ENCODE measurements around the gene ADCYAP1.

ADCYAP1 gene

GRCh38 chr18:933082-933481 lies 28.4 kb downstream of the ADCYAP1 start:
- Mint-ChIP-seq H3K36me3 (ENCODE audit: low read depth) (no peaks in the 10 kb centered on the region), H3K27me3 (ENCODE audit: low read depth) (no peaks in the 10 kb centered on the region), H3K27ac (no peak overlapping the region), H3K4me1 (ENCODE audit: low read depth) (no peaks in the 10 kb centered on the region), H3K4me3 (no peak overlapping the region), H3K9me3 (no peaks in the 10 kb centered on the region)

- no peaks in the 10 kb centered on the region for H3K36me3 Mint-ChIP-seq (ENCODE audit: low read depth)
- no peaks in the 10 kb centered on the region for H3K9me3 Mint-ChIP-seq
- H3K4me1 Mint-ChIP-seq (ENCODE audit: low read depth), result no peaks in the 10 kb centered on the region
- no peak overlapping the region for H3K4me3 Mint-ChIP-seq
- H3K27me3 Mint-ChIP-seq (ENCODE audit: low read depth), result peaks cover 4% of the 10 kb centered on the region
- H3K27ac Mint-ChIP-seq, result no peak overlapping the region
Measured at GRCh38 chr18:934518-935133, 30.0 kb downstream of the ADCYAP1 start.

DNA sequence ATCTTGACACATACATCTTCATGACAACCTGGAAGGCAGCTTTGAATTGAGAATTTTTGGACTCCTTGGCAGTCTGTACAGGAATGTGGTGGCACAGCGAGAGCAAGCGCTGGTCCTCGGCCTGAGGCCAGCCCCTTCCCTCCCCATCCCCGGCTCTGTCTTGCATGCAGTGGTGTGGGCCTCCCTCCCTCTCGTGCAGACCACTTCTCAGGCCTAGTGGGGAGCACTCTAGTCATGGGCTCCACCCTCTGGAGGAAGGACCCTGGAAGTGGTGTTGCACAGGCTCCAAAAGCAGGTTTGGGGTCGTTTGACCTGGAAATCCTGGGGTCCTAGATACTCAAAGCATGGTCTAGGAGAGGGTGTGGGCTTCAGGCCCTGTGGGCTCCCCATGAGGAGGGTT lies 32.3 kb downstream of the ADCYAP1 start:
- no peaks in the 10 kb centered on the region for H3K36me3 Mint-ChIP-seq (ENCODE audit: low read depth)
- H3K4me1 Mint-ChIP-seq (ENCODE audit: low read depth), result no peaks in the 10 kb centered on the region
- H3K4me3 Mint-ChIP-seq, result no peak overlapping the region
- no peak overlapping the region for H3K27ac Mint-ChIP-seq
- no peaks in the 10 kb centered on the region for H3K9me3 Mint-ChIP-seq
- peaks cover 4% of the 10 kb centered on the region for H3K27me3 Mint-ChIP-seq (ENCODE audit: low read depth)

- no peaks in the 10 kb centered on the region for H3K36me3 Mint-ChIP-seq (ENCODE audit: low read depth)
- H3K27me3 Mint-ChIP-seq (ENCODE audit: low read depth), result peaks cover 4% of the 10 kb centered on the region
- H3K27ac Mint-ChIP-seq, result no peak overlapping the region
- H3K9me3 Mint-ChIP-seq, result no peaks in the 10 kb centered on the region
- H3K4me1 Mint-ChIP-seq (ENCODE audit: low read depth), result no peaks in the 10 kb centered on the region
- no peak overlapping the region for H3K4me3 Mint-ChIP-seq
Measured at GRCh38 chr18:939166-939565, 34.5 kb downstream of the ADCYAP1 start.

GRCh38 chr18:939958-940357 lies 35.3 kb downstream of the ADCYAP1 start:
- Mint-ChIP-seq H3K9me3 (no peaks in the 10 kb centered on the region), H3K4me1 (ENCODE audit: low read depth) (no peaks in the 10 kb centered on the region), H3K4me3 (no peak overlapping the region), H3K27me3 (ENCODE audit: low read depth) (peaks cover 4% of the 10 kb centered on the region), H3K27ac (no peak overlapping the region), H3K36me3 (ENCODE audit: low read depth) (no peaks in the 10 kb centered on the region)

- H3K36me3 Mint-ChIP-seq (ENCODE audit: low read depth), result no peaks in the 10 kb centered on the region
- no peaks in the 10 kb centered on the region for H3K9me3 Mint-ChIP-seq
- no peaks in the 10 kb centered on the region for H3K4me1 Mint-ChIP-seq (ENCODE audit: low read depth)
- H3K27me3 Mint-ChIP-seq (ENCODE audit: low read depth), result peaks cover 4% of the 10 kb centered on the region
- no peak overlapping the region for H3K4me3 Mint-ChIP-seq
- H3K27ac Mint-ChIP-seq, result no peak overlapping the region
Measured at GRCh38 chr18:941331-941730, 36.7 kb downstream of the ADCYAP1 start.

- Mint-ChIP-seq H3K27me3 (ENCODE audit: low read depth) (peaks cover 2% of the 10 kb centered on the region), H3K4me3 (no peak overlapping the region), H3K36me3 (ENCODE audit: low read depth) (no peaks in the 10 kb centered on the region), H3K9me3 (no peaks in the 10 kb centered on the region), H3K27ac (no peak overlapping the region), H3K4me1 (ENCODE audit: low read depth) (no peaks in the 10 kb centered on the region)
Measured at GRCh38 chr18:944440-944839, 39.8 kb downstream of the ADCYAP1 start.

GRCh38 chr18:949724-950631 lies 45.3 kb downstream of the ADCYAP1 start:
- no peaks in the 10 kb centered on the region for H3K4me1 Mint-ChIP-seq (ENCODE audit: low read depth)
- H3K4me3 Mint-ChIP-seq, result no peak overlapping the region
- H3K36me3 Mint-ChIP-seq (ENCODE audit: low read depth), result no peaks in the 10 kb centered on the region
- no peaks in the 10 kb centered on the region for H3K27me3 Mint-ChIP-seq (ENCODE audit: low read depth)
- no peak overlapping the region for H3K27ac Mint-ChIP-seq
- no peaks in the 10 kb centered on the region for H3K9me3 Mint-ChIP-seq

- Mint-ChIP-seq H3K27ac (no peak overlapping the region), H3K36me3 (ENCODE audit: low read depth) (no peaks in the 10 kb centered on the region), H3K9me3 (no peaks in the 10 kb centered on the region)
Measured at GRCh38 chr18:950882-951495, 46.3 kb downstream of the ADCYAP1 start.

GRCh38 chr18:955384-956066 lies 50.9 kb downstream of the ADCYAP1 start:
- H3K27ac Mint-ChIP-seq, result no peak overlapping the region
- no peaks in the 10 kb centered on the region for H3K27me3 Mint-ChIP-seq (ENCODE audit: low read depth)
- H3K9me3 Mint-ChIP-seq, result no peaks in the 10 kb centered on the region
- H3K4me1 Mint-ChIP-seq (ENCODE audit: low read depth), result no peaks in the 10 kb centered on the region
- H3K4me3 Mint-ChIP-seq, result no peak overlapping the region
- no peaks in the 10 kb centered on the region for H3K36me3 Mint-ChIP-seq (ENCODE audit: low read depth)

More at GRCh38 chr18:950882-951495, 46.3 kb downstream of the ADCYAP1 start:
- Mint-ChIP-seq H3K27me3 (ENCODE audit: low read depth) (no peaks in the 10 kb centered on the region), H3K4me1 (ENCODE audit: low read depth) (no peaks in the 10 kb centered on the region), H3K4me3 (no peak overlapping the region)

GRCh38 chr18:957829-958228 lies 53.2 kb downstream of the ADCYAP1 start:
- Mint-ChIP-seq H3K27ac (no peak overlapping the region), H3K4me1 (ENCODE audit: low read depth) (peaks cover 3% of the 10 kb centered on the region), H3K36me3 (ENCODE audit: low read depth) (no peaks in the 10 kb centered on the region), H3K9me3 (no peaks in the 10 kb centered on the region), H3K27me3 (ENCODE audit: low read depth) (peaks cover 6% of the 10 kb centered on the region), H3K4me3 (no peak overlapping the region)

DNA sequence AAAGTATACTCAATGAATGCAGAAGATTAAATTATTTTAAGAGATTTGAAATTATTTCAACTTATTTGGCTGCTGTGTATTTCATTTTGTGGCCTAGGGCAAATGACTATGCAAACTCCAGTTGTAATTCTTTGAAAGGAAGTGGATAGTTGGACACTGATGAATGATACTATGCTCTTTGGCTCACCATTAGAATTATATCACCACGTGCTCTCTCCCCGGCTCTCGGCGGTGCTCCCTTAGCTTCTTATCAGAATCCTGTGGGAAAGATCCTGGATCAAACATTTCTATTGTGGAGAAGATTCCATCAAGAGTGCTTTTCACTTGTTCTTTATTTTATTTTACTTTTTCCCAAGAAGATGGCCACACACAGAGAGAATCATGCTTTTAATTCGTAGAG lies 55.2 kb downstream of the ADCYAP1 start:
- Mint-ChIP-seq H3K9me3 (no peaks in the 10 kb centered on the region), H3K4me3 (no peak overlapping the region), H3K27me3 (ENCODE audit: low read depth) (peaks cover 10% of the 10 kb centered on the region), H3K4me1 (ENCODE audit: low read depth) (peaks cover 3% of the 10 kb centered on the region), H3K36me3 (ENCODE audit: low read depth) (no peaks in the 10 kb centered on the region), H3K27ac (no peak overlapping the region)
